HFFc6 (cell line): ENCODE measurements around the gene ARID5B. TPM values are rescaled to one million over a fixed set of nuclear protein-coding genes. Genes with fewer than 3 reads are reported as not detected.

Experiments used
- DNase-seq: peaks from one replicate; pipeline ENCODE4 v3.0.0-alpha.2; 2018
- H3K27ac Mint-ChIP-seq: 2 replicates; pipeline ENCODE4 v1.8.0; 2020; ENCODE audit warnings: mild to moderate bottlenecking, mixed read lengths
- H3K27me3 Mint-ChIP-seq: 2 replicates; pipeline ENCODE4 v1.8.0; 2021; ENCODE audit warnings: mild to moderate bottlenecking, moderate library complexity, mixed read lengths; ENCODE audit not compliant: insufficient read depth
- H3K36me3 Mint-ChIP-seq: 2 replicates; pipeline ENCODE4 v1.8.0; 2021; ENCODE audit warnings: low read depth, mixed read lengths
- H3K4me1 Mint-ChIP-seq: 2 replicates; pipeline ENCODE4 v1.8.0; 2020; ENCODE audit warnings: low read depth, mixed read lengths
- H3K4me3 Mint-ChIP-seq: 2 replicates; pipeline ENCODE4 v1.8.0; 2020; ENCODE audit warnings: mild to moderate bottlenecking, moderate library complexity, mixed read lengths
- H3K9me3 Mint-ChIP-seq: 2 replicates; pipeline ENCODE4 v1.8.0; 2020; ENCODE audit warnings: mild to moderate bottlenecking, mixed read lengths
- total RNA-seq, 6 experiments: library from RNA; stranded (reverse); fragmentation: NEBNext Ultra II Directional; extraction: Animal tissue kit (Norgen Biotek cat#: 25700); gene quantifications; 2 replicates in 1 of 6; 3 replicates in 5 of 6; pipeline ENCODE4 v1.2.3, GENCODE V29; 2021
- TF ChIP-seq, protein P1 (sequence below): fragments of 200-600 bp; sonication (generic); IDR thresholded peaks from 2 replicates; pipeline ENCODE4 v1.5.0; 2021; ENCODE audit warnings: antibody characterized with exemption, mild to moderate bottlenecking

The ARID5B gene
- total RNA-seq, 6 experiments from 2014 or later = 102 to 142 (median 131) TPM

DNA sequence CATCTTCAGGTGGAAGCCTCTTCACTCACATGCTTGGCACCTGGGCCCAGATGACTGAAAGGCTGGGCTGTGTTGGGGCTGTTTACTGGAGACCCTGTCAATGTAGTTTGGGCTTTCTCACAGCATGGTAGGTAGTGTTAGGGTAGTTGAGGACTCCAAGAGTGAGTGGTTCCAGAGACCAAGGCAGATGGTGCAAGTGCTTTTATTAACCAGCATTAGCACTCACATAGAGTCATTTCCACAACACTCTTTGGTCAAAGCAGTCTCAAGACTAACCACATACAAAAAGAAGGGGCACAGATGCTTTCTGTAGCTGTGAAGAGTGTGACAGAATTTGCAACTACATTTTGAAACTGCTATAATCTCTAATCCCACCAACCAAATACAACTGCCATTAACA lies 232.1 kb downstream of the ARID5B start:
- Mint-ChIP-seq H3K27me3 (peaks cover 1% of the 10 kb centered on the region; the same call in 1 of the 2 replicates), H3K27ac (no peak overlapping the region), H3K36me3 (peaks cover 22% of the 10 kb centered on the region), H3K9me3 (peaks cover 18% of the 10 kb centered on the region), H3K4me1 (peaks cover 62% of the 10 kb centered on the region), H3K4me3 (no peak overlapping the region)
- DNase-seq = no peak
- TF ChIP-seq, protein P1, sequence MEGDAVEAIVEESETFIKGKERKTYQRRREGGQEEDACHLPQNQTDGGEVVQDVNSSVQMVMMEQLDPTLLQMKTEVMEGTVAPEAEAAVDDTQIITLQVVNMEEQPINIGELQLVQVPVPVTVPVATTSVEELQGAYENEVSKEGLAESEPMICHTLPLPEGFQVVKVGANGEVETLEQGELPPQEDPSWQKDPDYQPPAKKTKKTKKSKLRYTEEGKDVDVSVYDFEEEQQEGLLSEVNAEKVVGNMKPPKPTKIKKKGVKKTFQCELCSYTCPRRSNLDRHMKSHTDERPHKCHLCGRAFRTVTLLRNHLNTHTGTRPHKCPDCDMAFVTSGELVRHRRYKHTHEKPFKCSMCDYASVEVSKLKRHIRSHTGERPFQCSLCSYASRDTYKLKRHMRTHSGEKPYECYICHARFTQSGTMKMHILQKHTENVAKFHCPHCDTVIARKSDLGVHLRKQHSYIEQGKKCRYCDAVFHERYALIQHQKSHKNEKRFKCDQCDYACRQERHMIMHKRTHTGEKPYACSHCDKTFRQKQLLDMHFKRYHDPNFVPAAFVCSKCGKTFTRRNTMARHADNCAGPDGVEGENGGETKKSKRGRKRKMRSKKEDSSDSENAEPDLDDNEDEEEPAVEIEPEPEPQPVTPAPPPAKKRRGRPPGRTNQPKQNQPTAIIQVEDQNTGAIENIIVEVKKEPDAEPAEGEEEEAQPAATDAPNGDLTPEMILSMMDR = no peak

DNA sequence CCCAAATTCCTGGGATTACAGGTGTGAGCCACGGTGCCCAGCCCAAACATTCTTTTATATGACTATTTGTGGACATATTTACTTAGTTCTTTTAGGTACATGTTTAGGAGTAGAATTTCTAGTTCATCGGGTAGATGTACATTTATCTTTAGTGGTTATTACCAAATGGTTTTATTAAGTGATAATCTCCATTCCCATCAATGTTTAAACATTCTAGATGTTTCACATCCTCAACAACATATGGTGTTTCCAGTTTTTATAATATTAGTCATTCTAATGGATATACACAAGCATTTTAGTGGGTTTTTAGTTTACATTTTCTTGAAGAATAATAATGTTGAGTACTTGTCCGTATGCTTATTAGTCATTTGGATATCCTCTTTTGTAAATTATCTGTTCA lies 235.4 kb downstream of the ARID5B start:
- Mint-ChIP-seq H3K4me3 (no peak overlapping the region), H3K36me3 (peaks cover 17% of the 10 kb centered on the region), H3K27ac (peak overlapping the region; percentile 50), H3K4me1 (peaks cover 40% of the 10 kb centered on the region), H3K27me3 (peaks cover 1% of the 10 kb centered on the region), H3K9me3 (peaks cover 12% of the 10 kb centered on the region; the same call in 1 of the 2 replicates)
- TF ChIP-seq, protein P1 = no peak
- DNase-seq = peak; percentile 56

Other genes starting within 250 kb of the ARID5B start
- under 1 TPM in 5 of 6 experiments, not detected in 1; 0.15 to 0.45 (median 0.31) TPM for gene CABCOCO1, start 238.8 kb upstream of the ARID5B start, total RNA-seq